HG03097 (cell line): Measurements from ENCODE around the gene GIPC1.

Source experiments
- ATAC-seq: cut with Tn5 transposase; IDR thresholded peaks from one replicate; pipeline ENCODE4 v1.9.1; 2021; ENCODE audit not compliant: unreplicated experiment, low FRiP score

The GIPC1 gene

GRCh38 chr19:14439014-14439413 lies 56.9 kb downstream of the GIPC1 start:
- ATAC-seq: no peak

DNA sequence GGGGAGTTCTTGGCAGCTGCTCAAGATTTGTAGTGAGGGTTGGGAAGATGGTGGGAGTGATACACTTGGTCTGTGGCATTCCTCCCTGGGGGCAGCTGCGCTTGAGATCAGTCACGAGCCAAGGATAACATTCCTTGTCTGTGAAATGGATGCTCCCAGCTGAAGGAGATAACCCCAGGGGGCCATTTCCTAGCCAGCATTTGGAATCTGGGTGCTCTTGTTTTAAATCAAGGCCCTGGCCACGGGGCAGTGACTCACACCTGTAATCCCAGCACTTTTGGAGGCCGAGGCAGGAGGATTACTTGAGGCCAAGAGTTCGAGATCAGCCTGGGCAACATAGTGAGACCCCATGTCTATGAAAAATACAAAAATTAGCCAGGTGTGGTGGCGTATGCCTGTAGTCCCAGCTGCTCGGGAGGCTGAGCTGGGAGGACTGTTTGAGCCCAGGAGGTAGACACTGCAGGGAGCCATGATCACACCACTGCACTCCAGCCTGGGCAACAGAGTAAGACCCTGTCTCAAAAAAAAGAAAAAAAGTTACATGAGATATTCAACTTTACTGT lies 58.3 kb downstream of the GIPC1 start:
- ATAC-seq: no peak

DNA sequence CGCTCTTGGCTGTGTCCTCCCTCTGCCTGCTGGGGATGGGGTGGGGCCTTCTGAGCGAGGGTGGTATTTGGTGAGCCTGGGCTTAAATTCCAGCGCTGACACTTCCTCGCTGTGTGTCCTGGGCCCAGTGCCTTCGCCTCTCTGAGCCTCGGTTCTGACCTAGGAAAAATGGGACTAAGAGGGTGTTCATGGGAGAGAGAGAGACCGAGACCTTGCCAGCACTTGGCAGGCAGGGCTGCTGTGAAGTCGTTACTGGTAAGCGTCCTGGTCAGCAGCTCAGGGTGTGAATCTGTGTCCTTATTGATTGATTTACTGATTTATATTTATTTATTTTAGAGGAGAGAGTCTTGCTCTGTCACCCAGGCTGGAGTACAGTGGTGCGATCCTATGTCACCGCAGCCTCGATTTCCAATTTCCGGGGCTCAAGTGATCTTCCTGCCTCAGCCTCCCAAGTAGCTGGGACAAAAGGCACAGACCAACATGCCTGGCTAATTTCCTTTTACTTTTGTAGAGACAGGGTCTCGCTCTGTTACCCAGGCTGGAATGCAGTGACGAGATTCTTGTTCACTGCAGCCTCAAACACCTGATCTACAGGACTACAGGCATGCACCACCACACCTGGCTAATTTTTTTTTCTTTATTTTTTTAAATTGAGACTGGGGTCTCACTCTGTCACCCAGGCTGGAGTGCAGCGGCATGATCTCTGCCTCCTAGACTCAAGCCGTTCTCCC lies 60.4 kb downstream of the GIPC1 start:
- no peak for ATAC-seq

GRCh38 chr19:14434543-14435319 lies 61.2 kb downstream of the GIPC1 start:
- no peak for ATAC-seq

DNA sequence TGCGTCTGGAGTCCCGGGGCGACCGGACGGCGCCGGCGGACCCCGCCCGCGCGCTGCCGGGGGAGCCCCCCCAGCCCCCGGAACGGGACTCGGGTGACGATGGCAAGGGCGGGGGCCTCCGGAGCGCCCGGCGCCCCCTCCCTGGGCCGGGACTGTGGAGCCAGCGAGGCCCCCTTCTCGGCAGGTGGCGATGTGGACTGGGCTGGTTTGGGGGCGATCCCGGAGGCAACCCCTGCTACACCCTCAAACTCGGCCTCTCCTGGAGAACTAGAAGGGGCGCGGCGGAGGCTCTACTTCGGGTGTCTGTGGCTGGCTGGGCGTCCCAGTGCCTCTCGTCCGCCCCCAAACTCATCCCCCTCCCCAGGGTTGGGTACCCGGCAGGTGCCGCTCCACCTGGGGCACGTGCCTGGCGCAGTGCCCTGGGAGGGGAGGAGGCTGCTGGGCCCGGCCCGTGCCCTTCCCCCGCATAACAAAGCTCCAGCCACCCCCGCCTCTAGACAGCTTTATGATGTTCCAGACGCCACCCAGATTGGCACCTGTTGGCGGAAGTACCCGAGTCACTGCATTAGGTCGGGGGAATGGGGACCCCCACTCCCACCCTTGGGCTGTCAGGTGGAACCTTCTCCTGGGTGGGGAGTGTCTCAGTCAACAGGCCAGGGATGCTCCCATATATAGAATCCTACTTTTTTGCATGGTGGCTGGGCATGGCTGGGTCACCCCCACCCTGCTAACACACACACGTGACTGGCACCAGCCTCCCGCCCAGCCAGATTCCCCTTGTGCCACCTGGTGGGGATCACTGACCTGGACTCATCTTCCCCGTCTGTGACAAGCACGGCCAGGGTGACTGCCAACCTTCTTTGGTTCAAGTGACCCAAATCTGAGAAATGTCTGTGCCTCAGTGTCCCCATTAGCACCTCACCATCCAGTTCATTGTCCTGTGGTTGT lies 62.1 kb downstream of the GIPC1 start:
- ATAC-seq: peak; percentile 20

- peak; percentile 47 for ATAC-seq
Observed at GRCh38 chr19:14432791-14433553, 63.0 kb downstream of the GIPC1 start, which contains the start of gene PKN1. PKN1 (plus strand) TSS chr19:14433306; CDS start chr19:14433522, 216 bp downstream.

- no peak for ATAC-seq
Observed at GRCh38 chr19:14430712-14431111, 65.2 kb downstream of the GIPC1 start.

GRCh38 chr19:14428882-14429416 lies 67.0 kb downstream of the GIPC1 start:
- no peak for ATAC-seq
